DLD1 (cell line): ENCODE results near the gene GALNTL6.

ENCODE experiments used
- in situ Hi-C: cut with HindIII; loops from 2 replicates; pipeline ENCODE4 v1.10.0; 2017; ENCODE audit warnings: low sequenced_read_pairs

Gene GALNTL6

GRCh38 chr4:172099376-172099775, 286.2 kb downstream of the GALNTL6 start:
- in situ Hi-C loops = no loop called here

GRCh38 chr4:172103456-172103855, 290.3 kb downstream of the GALNTL6 start:
- in situ Hi-C loops = no loop called here

DNA sequence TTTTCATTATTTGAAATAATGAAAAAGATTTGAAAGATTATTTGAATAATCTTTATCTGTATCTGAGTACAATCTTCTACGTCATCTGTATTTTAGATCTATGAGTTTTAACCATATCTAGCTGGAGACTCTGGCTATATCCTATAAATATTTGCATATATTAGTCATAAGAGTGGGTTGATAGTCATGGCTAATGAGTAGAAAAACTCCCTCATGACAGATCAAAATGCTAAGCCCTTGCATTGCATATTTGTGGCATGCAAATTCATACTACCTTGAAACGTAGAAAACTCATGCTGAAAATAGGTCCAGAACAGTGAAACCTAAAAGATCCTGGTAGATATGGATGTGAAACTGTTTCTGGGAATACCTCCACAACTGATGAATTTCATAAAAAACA, 291.3 kb downstream of the GALNTL6 start:
- in situ Hi-C loops = no loop called here

- in situ Hi-C loops = no loop called here
Measured at GRCh38 chr4:172105918-172106317, 292.7 kb downstream of the GALNTL6 start.

DNA sequence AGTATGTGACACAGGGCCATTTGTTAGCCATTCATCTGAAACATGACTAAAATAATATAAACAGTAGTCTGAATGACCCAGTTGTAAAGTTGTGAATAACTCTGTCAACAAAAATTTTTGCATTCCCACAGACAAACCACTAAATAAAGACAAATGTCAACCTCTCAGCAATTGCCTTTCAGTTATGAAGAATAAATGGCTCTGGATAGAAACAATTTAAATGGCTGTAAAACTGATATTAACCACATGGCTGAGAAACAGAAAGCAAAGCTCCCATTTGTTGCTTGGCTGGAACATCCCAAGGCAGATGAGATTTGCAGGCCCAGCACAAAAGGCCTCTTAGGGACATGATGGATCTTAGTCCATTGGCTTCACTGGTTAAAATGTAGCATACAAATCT, 296.3 kb downstream of the GALNTL6 start:
- in situ Hi-C loops = no loop called here

- in situ Hi-C loops = no loop called here
Measured at GRCh38 chr4:172124656-172125308, 311.6 kb downstream of the GALNTL6 start.

- in situ Hi-C loops = no loop called here
Measured at GRCh38 chr4:172125443-172125842, 312.2 kb downstream of the GALNTL6 start.

- in situ Hi-C loops = no loop called here
Measured at GRCh38 chr4:172127168-172127567, 314.0 kb downstream of the GALNTL6 start.

DNA sequence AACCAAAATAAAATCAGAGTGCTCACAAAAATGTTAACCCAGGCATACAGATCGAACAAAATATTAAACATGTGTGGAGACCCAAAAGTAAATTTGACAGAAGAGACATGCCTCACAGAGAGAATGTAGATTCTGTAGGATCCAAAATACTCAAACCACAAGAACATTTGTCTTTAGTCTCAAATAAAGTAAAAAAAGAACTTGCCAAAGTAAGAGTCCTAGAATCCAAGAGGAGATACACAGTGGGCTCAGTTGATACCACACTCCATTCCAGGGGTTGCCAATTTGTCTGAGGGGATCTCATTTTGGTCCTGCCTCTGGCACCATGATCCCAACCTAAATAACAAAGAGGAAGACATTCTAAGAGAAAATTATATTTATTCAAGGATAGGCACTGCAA, 316.4 kb downstream of the GALNTL6 start:
- in situ Hi-C loops = no loop called here

- in situ Hi-C loops = no loop called here
Measured at GRCh38 chr4:172134521-172134920, 321.3 kb downstream of the GALNTL6 start.

DNA sequence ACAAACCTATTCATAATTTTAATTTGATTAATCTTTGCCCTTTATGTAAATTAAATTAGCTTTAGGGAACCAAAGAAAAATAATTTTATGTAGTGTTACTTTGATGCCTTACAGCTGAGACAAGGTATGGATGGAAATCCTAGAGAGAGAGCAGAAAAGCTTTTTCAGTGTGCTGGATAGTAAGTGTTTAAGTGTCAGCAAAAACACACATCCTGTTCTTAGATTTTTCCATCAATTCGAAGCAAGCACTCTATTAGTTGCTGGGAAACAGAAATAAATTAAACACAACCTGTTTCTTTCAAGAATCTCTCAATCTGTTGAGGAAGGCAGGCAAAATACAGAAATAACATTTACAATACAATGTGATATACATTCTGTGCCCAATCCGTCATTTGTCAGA, 327.8 kb downstream of the GALNTL6 start:
- in situ Hi-C loops = no loop called here

- in situ Hi-C loops = no loop called here
Measured at GRCh38 chr4:172142281-172142741, 329.1 kb downstream of the GALNTL6 start.

GRCh38 chr4:172143605-172144314, 330.6 kb downstream of the GALNTL6 start:
- in situ Hi-C loops = no loop called here

- in situ Hi-C loops = no loop called here
Measured at GRCh38 chr4:172147687-172148086, 334.5 kb downstream of the GALNTL6 start.

DNA sequence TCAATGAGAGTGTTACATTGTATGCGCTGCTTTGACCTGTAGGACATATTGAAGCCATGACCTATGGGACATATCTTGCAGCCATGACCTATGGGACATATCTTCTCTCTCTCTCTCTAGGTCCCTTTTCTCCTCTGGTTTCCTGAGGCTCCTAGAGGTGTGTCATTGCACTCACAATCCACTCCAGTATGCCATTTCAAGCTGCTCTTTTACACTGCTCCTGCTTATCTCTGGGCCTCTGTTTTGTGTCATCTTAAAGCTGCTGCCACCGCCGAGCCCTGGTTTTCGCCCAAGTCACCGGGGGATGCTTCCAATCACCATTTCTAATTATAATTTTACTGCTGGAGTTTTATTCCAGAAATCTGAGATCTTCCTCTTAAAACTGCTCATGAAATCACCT, 336.1 kb downstream of the GALNTL6 start:
- in situ Hi-C loops = no loop called here

DNA sequence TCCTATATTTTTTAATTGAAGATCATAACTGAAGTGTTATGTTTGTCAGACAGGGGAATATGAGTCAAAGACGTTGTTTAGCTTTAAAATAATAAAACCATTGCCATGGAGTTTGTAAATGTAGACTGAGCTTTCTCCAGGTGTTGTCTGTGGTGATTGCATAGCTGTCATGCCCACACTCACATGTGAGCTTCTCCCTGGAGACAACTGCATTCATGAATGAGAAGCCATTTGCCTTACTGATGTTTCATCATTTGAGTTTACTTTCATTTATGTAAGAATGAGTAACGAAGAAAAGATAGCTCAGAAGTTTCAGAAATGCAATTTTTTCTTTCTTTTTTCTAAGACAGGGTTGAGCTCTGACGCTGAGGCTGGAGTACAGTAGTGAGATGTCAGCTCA, 339.1 kb downstream of the GALNTL6 start:
- in situ Hi-C loops = no loop called here

DNA sequence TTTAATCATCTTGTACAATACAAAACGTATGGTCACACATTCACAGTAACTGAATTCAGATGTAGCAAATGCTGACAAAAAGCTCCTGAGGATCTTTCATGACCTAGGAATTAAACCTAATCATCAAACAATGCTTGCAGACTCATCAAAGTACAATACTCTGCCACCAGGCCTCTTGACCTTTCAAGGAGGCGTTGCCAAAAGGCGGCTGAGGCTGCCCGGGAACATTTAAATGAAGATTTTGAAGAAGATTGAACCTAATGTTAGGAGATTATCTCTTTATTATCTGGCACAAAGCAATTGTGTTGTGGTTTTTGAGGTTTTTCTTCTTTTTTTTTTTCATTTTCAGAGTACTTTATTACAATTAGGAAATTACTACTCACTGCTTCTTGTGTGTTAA, 340.5 kb downstream of the GALNTL6 start:
- in situ Hi-C loops = no loop called here

- in situ Hi-C loops = no loop called here
Measured at GRCh38 chr4:172155838-172156345, 342.7 kb downstream of the GALNTL6 start.

GRCh38 chr4:172157946-172158345, 344.7 kb downstream of the GALNTL6 start:
- in situ Hi-C loops = no loop called here

DNA sequence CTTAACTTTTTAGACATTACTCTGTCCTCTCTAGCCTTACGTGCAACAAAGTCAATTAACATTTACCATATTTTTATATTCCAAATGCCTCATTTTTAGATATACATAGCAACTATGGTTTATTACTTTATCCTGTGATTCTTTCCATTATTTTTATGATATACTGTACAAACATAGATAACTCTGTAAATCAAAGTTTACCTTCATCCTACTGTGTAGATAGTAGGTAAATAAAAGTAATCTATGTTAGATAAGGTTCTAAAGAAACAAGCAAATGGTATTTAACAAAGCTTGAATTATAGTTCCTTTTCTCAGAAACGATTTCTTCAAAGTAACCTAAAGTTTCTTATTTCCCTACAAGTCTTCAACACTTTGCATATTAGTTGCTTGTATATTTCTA, 350.0 kb downstream of the GALNTL6 start:
- in situ Hi-C loops = no loop called here

DNA sequence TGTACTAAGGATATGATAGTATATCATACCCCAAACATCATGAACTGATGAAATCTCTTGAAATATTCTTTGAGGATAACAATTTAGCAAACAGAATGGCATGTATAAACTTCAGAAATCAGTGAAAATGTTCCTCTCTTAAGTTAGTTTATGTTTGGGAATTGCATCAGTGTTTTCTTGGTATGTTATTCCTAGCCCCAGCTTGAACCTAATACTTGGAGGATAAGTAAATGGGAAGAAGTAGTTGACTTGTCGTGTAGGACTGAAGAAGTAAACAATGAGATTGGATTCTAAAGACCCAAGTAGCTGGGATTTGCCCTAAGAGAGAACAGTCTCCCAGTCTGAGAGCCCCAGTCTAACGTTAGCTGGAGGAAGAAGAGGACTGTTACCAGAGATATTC, 355.7 kb downstream of the GALNTL6 start:
- in situ Hi-C loops = no loop called here

- in situ Hi-C loops = no loop called here
Measured at GRCh38 chr4:172169871-172170270, 356.7 kb downstream of the GALNTL6 start.
